Liver (tissue), 9 donors: ENCODE measurements around the gene PLEKHA7. TPM values are rescaled to one million over a fixed set of nuclear protein-coding genes. Genes with fewer than 3 reads are reported as not detected.
A peak's percentile ranks its signal among the peaks of the same experiment; 100 is the strongest.

Experiments
- DNase-seq: peaks from one replicate; pipeline ENCODE4 v3.0.0-alpha.2; 2017; ENCODE audit warnings: low spot score
- H3K27ac ChIP-seq, 2 donors: one replicate each; pipeline ENCODE4 v1.7.0; 2013; ENCODE audit warnings: inconsistent platforms in 2 of 2, low read length in 2 of 2, control low read depth in 1 of 2, low read depth in 1 of 2, mild to moderate bottlenecking in 1 of 2
- H3K27me3 ChIP-seq, 4 donors: one replicate each; pipeline versions ENCODE4 v1.6.1 to v1.7.0; 2013; ENCODE audit warnings: low read length in 3 of 4, inconsistent platforms in 1 of 4, mild to moderate bottlenecking in 1 of 4, moderate library complexity in 1 of 4; ENCODE audit not compliant: control insufficient read depth in 4 of 4, insufficient read depth in 4 of 4
- H3K36me3 ChIP-seq, 4 donors: one replicate each; pipeline versions ENCODE4 v1.6.1 to v1.7.0; 2013; ENCODE audit warnings: low read length in 3 of 4, mild to moderate bottlenecking in 3 of 4, low read depth in 1 of 4, moderate library complexity in 1 of 4; ENCODE audit not compliant: control insufficient read depth in 4 of 4, insufficient read depth in 3 of 4
- H3K4me1 ChIP-seq, 4 donors: one replicate each; pipeline versions ENCODE4 v1.6.1 to v1.7.0; 2013; ENCODE audit warnings: low read length in 3 of 4, mild to moderate bottlenecking in 3 of 4, moderate library complexity in 1 of 4; ENCODE audit not compliant: control insufficient read depth in 4 of 4, insufficient read depth in 4 of 4
- H3K4me3 ChIP-seq, 3 donors: one replicate each; pipeline versions ENCODE4 v1.6.1 to v1.7.0; 2013; ENCODE audit warnings: low read length in 3 of 3, control low read depth in 1 of 3, low read depth in 1 of 3, mild to moderate bottlenecking in 1 of 3
- H3K9ac ChIP-seq, 2 donors: one replicate each; pipeline ENCODE4 v1.7.0; 2013; ENCODE audit warnings: low read length in 2 of 2, mild to moderate bottlenecking in 2 of 2, moderate library complexity in 2 of 2, control low read depth in 1 of 2, low read depth in 1 of 2
- H3K9me3 ChIP-seq, 4 donors: one replicate each; pipeline versions ENCODE4 v1.6.1 to v1.7.0; 2013; ENCODE audit warnings: low read length in 3 of 4; ENCODE audit not compliant: control insufficient read depth in 4 of 4
- EGR1 ChIP-seq, 2 donors: IDR thresholded peaks; 2 replicates each; pipeline ENCODE4 v1.6.1; 2016 to 2018; ENCODE audit warnings: antibody characterized with exemption in 2 of 2, low read depth in 2 of 2
- FOXA1 ChIP-seq: IDR thresholded peaks from 2 replicates; pipeline ENCODE4 v1.6.1; 2016; ENCODE audit warnings: antibody characterized with exemption
- FOXA2 ChIP-seq: IDR thresholded peaks from 2 replicates; pipeline ENCODE4 v1.6.1; 2016; ENCODE audit warnings: antibody characterized with exemption
- GABPA ChIP-seq, 2 donors: IDR thresholded peaks in 1 of 2; conservative IDR thresholded peaks in 1 of 2; 2 replicates each; pipeline ENCODE4 v1.6.1; 2016; ENCODE audit warnings: antibody characterized with exemption in 2 of 2, mild to moderate bottlenecking in 1 of 2, moderate library complexity in 1 of 2
- HNF4A ChIP-seq, 2 donors: conservative IDR thresholded peaks; 2 replicates each; pipeline ENCODE4 v1.6.1; 2016; ENCODE audit warnings: antibody characterized with exemption in 2 of 2, mild to moderate bottlenecking in 2 of 2
- HNF4G ChIP-seq: IDR thresholded peaks from 2 replicates; pipeline ENCODE4 v1.6.1; 2016; ENCODE audit warnings: antibody characterized with exemption
- JUND ChIP-seq, 2 donors: IDR thresholded peaks; 2 replicates each; pipeline ENCODE4 v1.6.1; 2016; ENCODE audit warnings: antibody characterized with exemption in 2 of 2
- MAX ChIP-seq: IDR thresholded peaks from 2 replicates; pipeline ENCODE4 v1.6.1; 2016; ENCODE audit warnings: antibody characterized with exemption
- NR2F2 ChIP-seq: IDR thresholded peaks from 2 replicates; pipeline ENCODE4 v1.6.1; 2016; ENCODE audit warnings: antibody characterized with exemption
- RAD21 ChIP-seq, 2 donors: IDR thresholded peaks; 2 replicates each; pipeline ENCODE4 v1.6.1; 2016; ENCODE audit warnings: antibody characterized with exemption in 2 of 2, mild to moderate bottlenecking in 2 of 2
- RXRA ChIP-seq, 2 donors: IDR thresholded peaks; 2 replicates each; pipeline ENCODE4 v1.6.1; 2017 to 2018; ENCODE audit warnings: antibody characterized with exemption in 2 of 2, mild to moderate bottlenecking in 1 of 2
- SP1 ChIP-seq: IDR thresholded peaks from 2 replicates; pipeline ENCODE4 v1.6.1; 2018; ENCODE audit warnings: antibody characterized with exemption, mild to moderate bottlenecking
- TAF1 ChIP-seq: conservative IDR thresholded peaks from 2 replicates; pipeline ENCODE4 v1.6.1; 2016; ENCODE audit warnings: antibody characterized with exemption, mild to moderate bottlenecking
- YY1 ChIP-seq: IDR thresholded peaks from 2 replicates; pipeline ENCODE4 v1.6.1; 2016; ENCODE audit warnings: antibody characterized with exemption, mild to moderate bottlenecking
- WGBS: extraction: QIAGEN DNeasy Blood & Tissue Kit; methylation state at CpG from one replicate; pipeline ENCODE4 v1.1.7; 2013; 5-methylcytosine and 5-hydroxymethylcytosine counted together
- polyA plus RNA-seq, 2 donors: library from polyadenylated mRNA; stranded (reverse) in 1 of 2; unstranded in 1 of 2; fragments of 200-250 nt in 1 of 2; fragments of >200 nt in 1 of 2; fragmentation: Nextera tagmentation in 1 of 2; extraction: Ambion mirVana in 1 of 2; gene quantifications; one replicate each; pipeline versions ENCODE4 v1.2.1 to v1.2.3, GENCODE V29; 2013 to 2015
- total RNA-seq, 2 donors: library from RNA; depleted of rRNA; stranded (reverse); fragments of >200 nt; gene quantifications; one replicate each; pipeline ENCODE4 v1.2.3, GENCODE V29; 2014
- TF ChIP-seq, protein P1 (sequence below): IDR thresholded peaks from 2 replicates; pipeline ENCODE4 v1.6.1; 2016; ENCODE audit warnings: antibody characterized with exemption, mild to moderate bottlenecking
- TF ChIP-seq, protein P2 (sequence below): IDR thresholded peaks from 2 replicates; pipeline ENCODE4 v1.6.1; 2016; ENCODE audit warnings: antibody characterized with exemption
- TF ChIP-seq, protein P3 (sequence below): IDR thresholded peaks from 2 replicates; pipeline ENCODE4 v1.6.1; 2016; ENCODE audit warnings: antibody characterized with exemption
- TF ChIP-seq, protein P4 (sequence below): fragments of 150-350 bp; IDR thresholded peaks from 2 replicates; pipeline ENCODE4 v1.5.1; 2017; ENCODE audit warnings: improper control_type of control experiment, low read depth, low read length; ENCODE audit not compliant: missing input control
- donor health status: healthy.
- donor health status: healthy.
- donor health status: healthy.
- donor health status: healthy.
- donor health status: healthy.

The PLEKHA7 gene
- total and polyA plus RNA-seq, 4 donors = 6.1 to 28.8 (median 8.5) TPM

DNA sequence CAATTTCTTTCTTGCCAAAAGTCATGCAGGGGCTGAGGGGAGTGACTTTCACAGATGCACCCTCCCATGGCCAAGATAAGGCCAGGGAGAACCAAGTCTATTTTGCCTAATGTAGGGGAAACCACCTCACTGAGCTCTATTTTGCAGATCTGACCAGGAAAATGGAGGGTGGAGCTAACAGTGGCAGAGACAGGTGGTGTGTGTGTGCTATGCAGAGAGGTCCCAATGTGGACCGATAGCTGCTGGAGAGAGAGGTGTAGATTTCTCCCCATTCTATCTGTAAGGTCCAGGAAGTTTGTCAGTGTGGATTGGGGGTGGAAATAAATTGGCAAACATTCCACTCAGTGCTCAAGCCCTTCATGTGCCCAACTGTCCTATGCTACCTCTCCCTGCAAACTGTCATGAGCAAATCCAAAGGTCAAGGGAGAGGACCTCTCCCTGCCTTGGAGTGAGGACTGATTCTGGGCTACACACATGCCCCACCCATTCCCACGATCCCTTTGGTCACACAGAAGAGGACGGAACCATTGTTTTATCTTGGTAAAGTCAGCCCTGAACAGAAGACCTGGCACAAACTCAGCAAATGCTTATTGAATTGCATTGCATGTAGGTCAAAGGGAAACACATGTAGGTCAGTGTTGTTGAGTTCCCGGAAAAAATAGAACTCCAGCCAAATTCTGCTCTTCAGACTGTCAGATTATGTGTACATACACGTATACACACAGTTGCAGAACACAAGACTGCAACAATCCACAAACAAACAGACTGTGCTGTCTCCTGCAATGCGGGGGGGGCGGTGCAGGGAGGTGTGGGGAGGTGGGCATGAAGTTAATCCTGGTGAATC, 209.9 kb downstream of the PLEKHA7 start:
- Histone ChIP-seq H3K4me1 (peaks cover 20 to 36% (median 34%) of the 10 kb centered on the region in 4 donors), H3K27ac (peak overlapping the region; percentile 68 to 83), H3K27me3 (no peaks in the 10 kb centered on the region), H3K9ac (no peak overlapping the region), H3K4me3 (no peak overlapping the region), H3K9me3 (no peaks in the 10 kb centered on the region), H3K36me3 (peaks cover 0 to 11% (median 0%) of the 10 kb centered on the region in 4 donors)
- 14% methylated on average over 7 of the region's 7 CpGs for WGBS
- TF ChIP-seq, protein P1, sequence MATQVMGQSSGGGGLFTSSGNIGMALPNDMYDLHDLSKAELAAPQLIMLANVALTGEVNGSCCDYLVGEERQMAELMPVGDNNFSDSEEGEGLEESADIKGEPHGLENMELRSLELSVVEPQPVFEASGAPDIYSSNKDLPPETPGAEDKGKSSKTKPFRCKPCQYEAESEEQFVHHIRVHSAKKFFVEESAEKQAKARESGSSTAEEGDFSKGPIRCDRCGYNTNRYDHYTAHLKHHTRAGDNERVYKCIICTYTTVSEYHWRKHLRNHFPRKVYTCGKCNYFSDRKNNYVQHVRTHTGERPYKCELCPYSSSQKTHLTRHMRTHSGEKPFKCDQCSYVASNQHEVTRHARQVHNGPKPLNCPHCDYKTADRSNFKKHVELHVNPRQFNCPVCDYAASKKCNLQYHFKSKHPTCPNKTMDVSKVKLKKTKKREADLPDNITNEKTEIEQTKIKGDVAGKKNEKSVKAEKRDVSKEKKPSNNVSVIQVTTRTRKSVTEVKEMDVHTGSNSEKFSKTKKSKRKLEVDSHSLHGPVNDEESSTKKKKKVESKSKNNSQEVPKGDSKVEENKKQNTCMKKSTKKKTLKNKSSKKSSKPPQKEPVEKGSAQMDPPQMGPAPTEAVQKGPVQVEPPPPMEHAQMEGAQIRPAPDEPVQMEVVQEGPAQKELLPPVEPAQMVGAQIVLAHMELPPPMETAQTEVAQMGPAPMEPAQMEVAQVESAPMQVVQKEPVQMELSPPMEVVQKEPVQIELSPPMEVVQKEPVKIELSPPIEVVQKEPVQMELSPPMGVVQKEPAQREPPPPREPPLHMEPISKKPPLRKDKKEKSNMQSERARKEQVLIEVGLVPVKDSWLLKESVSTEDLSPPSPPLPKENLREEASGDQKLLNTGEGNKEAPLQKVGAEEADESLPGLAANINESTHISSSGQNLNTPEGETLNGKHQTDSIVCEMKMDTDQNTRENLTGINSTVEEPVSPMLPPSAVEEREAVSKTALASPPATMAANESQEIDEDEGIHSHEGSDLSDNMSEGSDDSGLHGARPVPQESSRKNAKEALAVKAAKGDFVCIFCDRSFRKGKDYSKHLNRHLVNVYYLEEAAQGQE = peak; percentile 66
- TF ChIP-seq FOXA2 = peak; percentile 39
- TF ChIP-seq GABPA (IDR thresholded peaks at IDR 0.05 in 1 of 2, conservative IDR thresholded peaks at IDR 0.05 in 1 of 2) = peak in 1 of 2 donors; percentile 38
- TF ChIP-seq TAF1 = no peak
- TF ChIP-seq HNF4A (conservative IDR thresholded peaks at IDR 0.05) = peak; percentile 86 to 89
- peak; percentile 96 for TF ChIP-seq NR2F2
- peak; percentile 98 for TF ChIP-seq MAX
- TF ChIP-seq JUND (IDR thresholded peaks at IDR 0.05) = peak; percentile 78 to 79
- TF ChIP-seq, protein P2, sequence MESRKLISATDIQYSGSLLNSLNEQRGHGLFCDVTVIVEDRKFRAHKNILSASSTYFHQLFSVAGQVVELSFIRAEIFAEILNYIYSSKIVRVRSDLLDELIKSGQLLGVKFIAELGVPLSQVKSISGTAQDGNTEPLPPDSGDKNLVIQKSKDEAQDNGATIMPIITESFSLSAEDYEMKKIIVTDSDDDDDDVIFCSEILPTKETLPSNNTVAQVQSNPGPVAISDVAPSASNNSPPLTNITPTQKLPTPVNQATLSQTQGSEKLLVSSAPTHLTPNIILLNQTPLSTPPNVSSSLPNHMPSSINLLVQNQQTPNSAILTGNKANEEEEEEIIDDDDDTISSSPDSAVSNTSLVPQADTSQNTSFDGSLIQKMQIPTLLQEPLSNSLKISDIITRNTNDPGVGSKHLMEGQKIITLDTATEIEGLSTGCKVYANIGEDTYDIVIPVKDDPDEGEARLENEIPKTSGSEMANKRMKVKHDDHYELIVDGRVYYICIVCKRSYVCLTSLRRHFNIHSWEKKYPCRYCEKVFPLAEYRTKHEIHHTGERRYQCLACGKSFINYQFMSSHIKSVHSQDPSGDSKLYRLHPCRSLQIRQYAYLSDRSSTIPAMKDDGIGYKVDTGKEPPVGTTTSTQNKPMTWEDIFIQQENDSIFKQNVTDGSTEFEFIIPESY = peak; percentile 85
- TF ChIP-seq RXRA (IDR thresholded peaks at IDR 0.05) = peak; percentile 98
- TF ChIP-seq, protein P3, sequence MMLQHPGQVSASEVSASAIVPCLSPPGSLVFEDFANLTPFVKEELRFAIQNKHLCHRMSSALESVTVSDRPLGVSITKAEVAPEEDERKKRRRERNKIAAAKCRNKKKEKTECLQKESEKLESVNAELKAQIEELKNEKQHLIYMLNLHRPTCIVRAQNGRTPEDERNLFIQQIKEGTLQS = peak; percentile 67
- TF ChIP-seq EGR1 (IDR thresholded peaks at IDR 0.05; ENCODE audit: low read depth in 2 of 2) = peak in 1 of 2 donors; percentile 71
- peak; percentile 33 for TF ChIP-seq HNF4G
- peak; percentile 90 for TF ChIP-seq YY1
- peak; percentile 41 to 51 for TF ChIP-seq RAD21 (IDR thresholded peaks at IDR 0.05)
- TF ChIP-seq SP1 = peak; percentile 98
- TF ChIP-seq, protein P4, sequence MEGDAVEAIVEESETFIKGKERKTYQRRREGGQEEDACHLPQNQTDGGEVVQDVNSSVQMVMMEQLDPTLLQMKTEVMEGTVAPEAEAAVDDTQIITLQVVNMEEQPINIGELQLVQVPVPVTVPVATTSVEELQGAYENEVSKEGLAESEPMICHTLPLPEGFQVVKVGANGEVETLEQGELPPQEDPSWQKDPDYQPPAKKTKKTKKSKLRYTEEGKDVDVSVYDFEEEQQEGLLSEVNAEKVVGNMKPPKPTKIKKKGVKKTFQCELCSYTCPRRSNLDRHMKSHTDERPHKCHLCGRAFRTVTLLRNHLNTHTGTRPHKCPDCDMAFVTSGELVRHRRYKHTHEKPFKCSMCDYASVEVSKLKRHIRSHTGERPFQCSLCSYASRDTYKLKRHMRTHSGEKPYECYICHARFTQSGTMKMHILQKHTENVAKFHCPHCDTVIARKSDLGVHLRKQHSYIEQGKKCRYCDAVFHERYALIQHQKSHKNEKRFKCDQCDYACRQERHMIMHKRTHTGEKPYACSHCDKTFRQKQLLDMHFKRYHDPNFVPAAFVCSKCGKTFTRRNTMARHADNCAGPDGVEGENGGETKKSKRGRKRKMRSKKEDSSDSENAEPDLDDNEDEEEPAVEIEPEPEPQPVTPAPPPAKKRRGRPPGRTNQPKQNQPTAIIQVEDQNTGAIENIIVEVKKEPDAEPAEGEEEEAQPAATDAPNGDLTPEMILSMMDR = no peak
- TF ChIP-seq FOXA1 = peak; percentile 52
- DNase-seq = no peak
